ENCODE measurements around the gene MCTP1. TPM values are rescaled to one million over a fixed set of nuclear protein-coding genes. Genes with fewer than 3 reads are reported as not detected.

MCTP1 gene
- total and polyA plus RNA-seq, 2 donors from 2014 or later: 1.4 to 19.3 TPM

- Histone ChIP-seq H3K4me1 (ENCODE audit: control insufficient read depth in 2 of 3, insufficient read depth in 2 of 3, low read depth in 1 of 3, low read length in 3 of 3) (no peaks in the 10 kb centered on the region), H3K4me3 (ENCODE audit: low read length in 3 of 3) (no peak overlapping the region), H3K9me3 (ENCODE audit: control insufficient read depth in 2 of 3, insufficient read depth in 1 of 3, low read length in 3 of 3) (no peaks in the 10 kb centered on the region), H3K27me3 (ENCODE audit: control insufficient read depth, insufficient read depth, low read length) (no peaks in the 10 kb centered on the region), H3K9ac (ENCODE audit: low read length in 3 of 3) (no peak overlapping the region), H3K36me3 (ENCODE audit: control insufficient read depth in 2 of 3, insufficient read depth in 3 of 3, low read length in 3 of 3) (no peaks in the 10 kb centered on the region), H3K27ac (ENCODE audit: low read depth in 2 of 2, low read length in 2 of 2) (no peak overlapping the region)
- FAIRE-seq (no peak), DNase-seq (peak in 1 of 5 donors; percentile 15)
- TF ChIP-seq, protein P1, sequence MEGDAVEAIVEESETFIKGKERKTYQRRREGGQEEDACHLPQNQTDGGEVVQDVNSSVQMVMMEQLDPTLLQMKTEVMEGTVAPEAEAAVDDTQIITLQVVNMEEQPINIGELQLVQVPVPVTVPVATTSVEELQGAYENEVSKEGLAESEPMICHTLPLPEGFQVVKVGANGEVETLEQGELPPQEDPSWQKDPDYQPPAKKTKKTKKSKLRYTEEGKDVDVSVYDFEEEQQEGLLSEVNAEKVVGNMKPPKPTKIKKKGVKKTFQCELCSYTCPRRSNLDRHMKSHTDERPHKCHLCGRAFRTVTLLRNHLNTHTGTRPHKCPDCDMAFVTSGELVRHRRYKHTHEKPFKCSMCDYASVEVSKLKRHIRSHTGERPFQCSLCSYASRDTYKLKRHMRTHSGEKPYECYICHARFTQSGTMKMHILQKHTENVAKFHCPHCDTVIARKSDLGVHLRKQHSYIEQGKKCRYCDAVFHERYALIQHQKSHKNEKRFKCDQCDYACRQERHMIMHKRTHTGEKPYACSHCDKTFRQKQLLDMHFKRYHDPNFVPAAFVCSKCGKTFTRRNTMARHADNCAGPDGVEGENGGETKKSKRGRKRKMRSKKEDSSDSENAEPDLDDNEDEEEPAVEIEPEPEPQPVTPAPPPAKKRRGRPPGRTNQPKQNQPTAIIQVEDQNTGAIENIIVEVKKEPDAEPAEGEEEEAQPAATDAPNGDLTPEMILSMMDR (IDR thresholded peaks at IDR 0.05; ENCODE audit: borderline replicate concordance, extremely low read depth, insufficient read depth): no peak
- intact Hi-C loops (cut with DNase I): no loop called here
These were observed 368.3 kb downstream of the MCTP1 start for GRCh38 chr5:94916619-94917018.

GRCh38 chr5:94911276-94911675 lies 373.6 kb downstream of the MCTP1 start:
- Histone ChIP-seq H3K27ac (ENCODE audit: low read depth in 2 of 2, low read length in 2 of 2) (no peak overlapping the region), H3K4me1 (ENCODE audit: control insufficient read depth in 2 of 3, insufficient read depth in 2 of 3, low read depth in 1 of 3, low read length in 3 of 3) (no peaks in the 10 kb centered on the region), H3K9me3 (ENCODE audit: control insufficient read depth in 2 of 3, insufficient read depth in 1 of 3, low read length in 3 of 3) (no peaks in the 10 kb centered on the region), H3K4me3 (ENCODE audit: low read length in 3 of 3) (no peak overlapping the region), H3K9ac (ENCODE audit: low read length in 3 of 3) (no peak overlapping the region), H3K27me3 (ENCODE audit: control insufficient read depth, insufficient read depth, low read length) (no peaks in the 10 kb centered on the region), H3K36me3 (ENCODE audit: control insufficient read depth in 2 of 3, insufficient read depth in 3 of 3, low read length in 3 of 3) (no peaks in the 10 kb centered on the region)
- intact Hi-C loops (cut with DNase I): no loop called here
- FAIRE-seq: no peak
- TF ChIP-seq, protein P1 (IDR thresholded peaks at IDR 0.05; ENCODE audit: borderline replicate concordance, extremely low read depth, insufficient read depth): no peak
- no peak for DNase-seq

GRCh38 chr5:94910721-94911120 lies 374.2 kb downstream of the MCTP1 start:
- intact Hi-C loops (cut with DNase I): no loop called here
- no peaks in the 10 kb centered on the region for H3K9me3 ChIP-seq (ENCODE audit: control insufficient read depth in 2 of 3, insufficient read depth in 1 of 3, low read length in 3 of 3)
- H3K9ac ChIP-seq (ENCODE audit: low read length in 3 of 3): no peak overlapping the region
- H3K27me3 ChIP-seq (ENCODE audit: control insufficient read depth, insufficient read depth, low read length): no peaks in the 10 kb centered on the region
- DNase-seq: no peak
- H3K4me1 ChIP-seq (ENCODE audit: control insufficient read depth in 2 of 3, insufficient read depth in 2 of 3, low read depth in 1 of 3, low read length in 3 of 3): no peaks in the 10 kb centered on the region
- H3K4me3 ChIP-seq (ENCODE audit: low read length in 3 of 3): no peak overlapping the region
- FAIRE-seq: no peak
- H3K36me3 ChIP-seq (ENCODE audit: control insufficient read depth in 2 of 3, insufficient read depth in 3 of 3, low read length in 3 of 3): no peaks in the 10 kb centered on the region
- H3K27ac ChIP-seq (ENCODE audit: low read depth in 2 of 2, low read length in 2 of 2): no peak overlapping the region
- TF ChIP-seq, protein P1 (IDR thresholded peaks at IDR 0.05; ENCODE audit: borderline replicate concordance, extremely low read depth, insufficient read depth): no peak

DNA sequence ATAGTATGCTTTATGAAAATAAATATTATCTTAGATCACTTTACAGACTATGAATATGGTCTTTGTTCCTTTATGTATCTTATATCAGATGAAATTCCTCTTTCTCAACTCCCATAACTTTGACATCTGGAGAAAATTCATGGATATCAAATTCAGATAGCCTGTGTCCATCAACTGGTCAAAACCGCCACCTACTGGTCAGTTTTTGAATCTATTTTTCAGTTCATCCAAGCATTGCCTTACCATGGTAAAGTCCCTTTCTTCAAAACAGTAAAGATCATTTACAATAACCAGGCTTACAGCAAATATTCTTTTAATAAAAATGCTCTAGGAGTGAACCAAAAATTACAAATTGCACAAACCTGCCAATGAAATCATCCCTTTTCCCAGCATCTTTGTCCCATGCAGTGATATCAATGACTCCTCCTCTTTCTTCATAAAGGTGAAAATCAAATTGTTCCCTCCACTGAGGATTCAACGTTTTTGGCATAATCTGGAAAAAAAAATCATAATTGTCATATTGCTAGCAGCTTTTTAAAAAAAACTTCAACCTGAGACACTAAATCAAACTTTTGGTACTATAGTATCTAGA lies 375.9 kb downstream of the MCTP1 start:
- Histone ChIP-seq H3K27me3 (ENCODE audit: control insufficient read depth, insufficient read depth, low read length) (no peaks in the 10 kb centered on the region), H3K4me3 (ENCODE audit: low read length in 3 of 3) (no peak overlapping the region), H3K36me3 (ENCODE audit: control insufficient read depth in 2 of 3, insufficient read depth in 3 of 3, low read length in 3 of 3) (no peaks in the 10 kb centered on the region), H3K4me1 (ENCODE audit: control insufficient read depth in 2 of 3, insufficient read depth in 2 of 3, low read depth in 1 of 3, low read length in 3 of 3) (no peaks in the 10 kb centered on the region), H3K9me3 (ENCODE audit: control insufficient read depth in 2 of 3, insufficient read depth in 1 of 3, low read length in 3 of 3) (no peaks in the 10 kb centered on the region), H3K27ac (ENCODE audit: low read depth in 2 of 2, low read length in 2 of 2) (no peak overlapping the region), H3K9ac (ENCODE audit: low read length in 3 of 3) (no peak overlapping the region)
- no peak for FAIRE-seq
- TF ChIP-seq, protein P1 (IDR thresholded peaks at IDR 0.05; ENCODE audit: borderline replicate concordance, extremely low read depth, insufficient read depth): peak; percentile 51
- DNase-seq: peak in 1 of 5 donors; percentile 54
- intact Hi-C loops (cut with DNase I): no loop called here

All from kidney (tissue), 14 donors.